ENCODE measurements around the gene C4B.
"Not testable (repeated sequence)": the region's sequence is repeated elsewhere in the genome, so short reads cannot be mapped to it uniquely, and the experiment has no call there.

The C4B gene

DNA sequence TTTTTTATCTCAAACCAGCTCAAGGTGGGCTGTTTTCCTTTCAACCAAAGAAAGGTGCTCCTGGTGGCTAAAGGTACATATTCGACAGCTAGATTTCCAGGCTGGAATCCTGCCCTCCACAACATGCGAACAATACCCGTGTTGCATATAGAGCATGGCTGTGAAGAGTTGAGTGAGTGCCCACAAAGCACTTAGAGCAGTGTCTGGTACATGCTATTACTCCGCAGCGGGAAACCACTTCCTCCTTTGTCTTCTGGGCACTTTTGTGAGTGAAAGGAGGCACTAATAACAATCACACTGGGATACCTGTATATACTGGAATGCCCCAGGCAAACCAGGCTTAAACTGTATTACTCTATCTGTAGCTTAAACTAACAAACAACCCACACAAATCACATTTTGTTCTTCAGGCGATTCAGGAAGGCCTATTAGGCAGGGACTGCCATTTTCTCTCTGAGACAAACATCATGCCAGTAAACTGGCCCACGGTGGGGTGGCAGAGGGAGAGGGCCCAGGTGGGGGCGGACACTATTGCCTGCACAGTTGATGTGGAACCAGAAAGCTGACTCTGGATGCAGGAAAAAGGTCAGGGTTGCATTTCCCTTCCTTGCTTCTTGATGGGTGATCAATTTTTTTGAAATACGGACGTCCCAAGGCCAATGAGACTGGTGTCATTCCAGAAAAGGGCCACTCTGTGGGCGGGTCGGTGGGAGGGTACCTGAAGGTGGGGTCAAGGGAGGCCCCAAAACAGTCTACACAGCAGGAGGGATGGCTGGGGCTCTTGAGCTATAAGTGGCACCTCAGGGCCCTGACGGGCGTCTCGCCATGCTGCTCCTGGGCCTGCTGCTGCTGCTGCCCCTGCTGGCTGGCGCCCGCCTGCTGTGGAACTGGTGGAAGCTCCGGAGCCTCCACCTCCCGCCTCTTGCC lies 23.3 kb downstream of the C4B start, which contains the start of gene CYP21A2:
CYP21A2 (plus strand) TSS at position 818 of the 927 bp plus-strand sequence; CDS start at position 826, 8 bp downstream.
- not testable (repeated sequence) for DNase-seq

DNA sequence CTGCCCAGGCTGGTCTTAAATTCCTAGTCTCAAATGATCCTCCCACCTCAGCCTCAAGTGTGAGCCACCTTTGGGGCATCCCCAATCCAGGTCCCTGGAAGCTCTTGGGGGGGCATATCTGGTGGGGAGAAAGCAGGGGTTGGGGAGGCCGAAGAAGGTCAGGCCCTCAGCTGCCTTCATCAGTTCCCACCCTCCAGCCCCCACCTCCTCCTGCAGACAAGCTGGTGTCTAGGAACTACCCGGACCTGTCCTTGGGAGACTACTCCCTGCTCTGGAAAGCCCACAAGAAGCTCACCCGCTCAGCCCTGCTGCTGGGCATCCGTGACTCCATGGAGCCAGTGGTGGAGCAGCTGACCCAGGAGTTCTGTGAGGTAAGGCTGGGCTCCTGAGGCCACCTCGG lies 24.3 kb downstream of the C4B start:
- not testable (repeated sequence) for DNase-seq

DNA sequence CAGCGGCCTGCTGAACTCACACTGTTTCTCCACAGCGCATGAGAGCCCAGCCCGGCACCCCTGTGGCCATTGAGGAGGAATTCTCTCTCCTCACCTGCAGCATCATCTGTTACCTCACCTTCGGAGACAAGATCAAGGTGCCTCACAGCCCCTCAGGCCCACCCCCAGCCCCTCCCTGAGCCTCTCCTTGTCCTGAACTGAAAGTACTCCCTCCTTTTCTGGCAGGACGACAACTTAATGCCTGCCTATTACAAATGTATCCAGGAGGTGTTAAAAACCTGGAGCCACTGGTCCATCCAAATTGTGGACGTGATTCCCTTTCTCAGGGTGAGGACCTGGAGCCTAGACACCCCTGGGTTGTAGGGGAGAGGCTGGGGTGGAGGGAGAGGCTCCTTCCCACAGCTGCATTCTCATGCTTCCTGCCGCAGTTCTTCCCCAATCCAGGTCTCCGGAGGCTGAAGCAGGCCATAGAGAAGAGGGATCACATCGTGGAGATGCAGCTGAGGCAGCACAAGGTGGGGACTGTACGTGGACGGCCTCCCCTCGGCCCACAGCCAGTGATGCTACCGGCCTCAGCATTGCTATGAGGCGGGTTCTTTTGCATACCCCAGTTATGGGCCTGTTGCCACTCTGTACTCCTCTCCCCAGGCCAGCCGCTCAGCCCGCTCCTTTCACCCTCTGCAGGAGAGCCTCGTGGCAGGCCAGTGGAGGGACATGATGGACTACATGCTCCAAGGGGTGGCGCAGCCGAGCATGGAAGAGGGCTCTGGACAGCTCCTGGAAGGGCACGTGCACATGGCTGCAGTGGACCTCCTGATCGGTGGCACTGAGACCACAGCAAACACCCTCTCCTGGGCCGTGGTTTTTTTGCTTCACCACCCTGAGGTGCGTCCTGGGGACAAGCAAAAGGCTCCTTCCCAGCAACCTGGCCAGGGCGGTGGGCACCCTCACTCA lies 25.0 kb downstream of the C4B start:
- not testable (repeated sequence) for DNase-seq

DNA sequence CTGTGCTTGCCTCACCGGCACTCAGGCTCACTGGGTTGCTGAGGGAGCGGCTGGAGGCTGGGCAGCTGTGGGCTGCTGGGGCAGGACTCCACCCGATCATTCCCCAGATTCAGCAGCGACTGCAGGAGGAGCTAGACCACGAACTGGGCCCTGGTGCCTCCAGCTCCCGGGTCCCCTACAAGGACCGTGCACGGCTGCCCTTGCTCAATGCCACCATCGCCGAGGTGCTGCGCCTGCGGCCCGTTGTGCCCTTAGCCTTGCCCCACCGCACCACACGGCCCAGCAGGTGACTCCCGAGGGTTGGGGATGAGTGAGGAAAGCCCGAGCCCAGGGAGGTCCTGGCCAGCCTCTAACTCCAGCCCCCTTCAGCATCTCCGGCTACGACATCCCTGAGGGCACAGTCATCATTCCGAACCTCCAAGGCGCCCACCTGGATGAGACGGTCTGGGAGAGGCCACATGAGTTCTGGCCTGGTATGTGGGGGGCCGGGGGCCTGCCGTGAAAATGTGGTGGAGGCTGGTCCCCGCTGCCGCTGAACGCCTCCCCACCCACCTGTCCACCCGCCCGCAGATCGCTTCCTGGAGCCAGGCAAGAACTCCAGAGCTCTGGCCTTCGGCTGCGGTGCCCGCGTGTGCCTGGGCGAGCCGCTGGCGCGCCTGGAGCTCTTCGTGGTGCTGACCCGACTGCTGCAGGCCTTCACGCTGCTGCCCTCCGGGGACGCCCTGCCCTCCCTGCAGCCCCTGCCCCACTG lies 25.9 kb downstream of the C4B start:
- not testable (repeated sequence) for DNase-seq

DNA sequence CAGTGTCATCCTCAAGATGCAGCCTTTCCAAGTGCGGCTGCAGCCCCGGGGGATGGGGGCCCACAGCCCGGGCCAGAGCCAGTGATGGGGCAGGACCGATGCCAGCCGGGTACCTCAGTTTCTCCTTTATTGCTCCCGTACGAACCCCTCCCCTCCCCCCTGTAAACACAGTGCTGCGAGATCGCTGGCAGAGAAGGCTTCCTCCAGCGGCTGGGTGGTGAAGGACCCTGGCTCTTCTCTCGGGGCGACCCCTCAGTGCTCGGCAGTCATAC lies 26.4 kb downstream of the C4B start:
- not testable (repeated sequence) for DNase-seq

DNA sequence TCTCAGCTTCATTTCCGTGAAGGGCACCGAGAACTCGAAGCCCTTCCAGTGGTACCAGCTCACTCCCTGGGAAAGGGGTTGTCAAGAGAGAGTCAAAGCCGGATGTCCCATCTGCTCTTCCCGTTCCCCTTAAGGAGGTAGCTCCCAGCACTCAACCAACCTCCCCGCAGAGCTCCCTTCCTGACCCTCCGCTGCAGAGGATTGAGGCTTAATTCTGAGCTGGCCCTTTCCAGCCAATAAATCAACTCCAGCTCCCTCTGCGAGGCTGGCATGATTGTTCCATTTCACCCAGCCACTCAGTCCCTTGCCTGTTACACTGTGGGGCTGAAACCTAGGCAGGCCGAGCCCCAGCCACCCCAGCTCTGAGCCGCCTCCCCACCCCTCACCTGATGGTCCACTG lies 26.8 kb downstream of the C4B start:
- not testable (repeated sequence) for DNase-seq

DNA sequence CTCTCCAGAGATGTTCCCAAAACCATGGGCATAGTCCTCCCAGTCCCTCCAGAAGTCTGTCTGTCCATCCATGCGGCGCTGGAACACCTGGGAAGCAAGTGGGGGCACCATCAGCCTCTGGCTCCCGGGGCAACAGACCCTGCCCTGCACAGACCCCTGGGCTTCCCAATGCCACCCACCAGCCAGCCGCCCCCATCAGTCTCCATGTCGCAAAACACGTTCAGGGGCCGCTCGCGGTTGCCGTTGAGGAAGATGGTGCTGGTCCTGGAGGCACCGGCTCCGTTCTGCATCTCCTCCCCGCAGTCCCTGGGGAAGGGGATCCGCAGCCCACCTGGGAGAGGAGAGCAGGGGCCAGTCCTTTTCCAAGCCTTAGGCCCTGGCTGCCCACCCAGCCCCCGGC lies 27.7 kb downstream of the C4B start:
- not testable (repeated sequence) for DNase-seq

DNA sequence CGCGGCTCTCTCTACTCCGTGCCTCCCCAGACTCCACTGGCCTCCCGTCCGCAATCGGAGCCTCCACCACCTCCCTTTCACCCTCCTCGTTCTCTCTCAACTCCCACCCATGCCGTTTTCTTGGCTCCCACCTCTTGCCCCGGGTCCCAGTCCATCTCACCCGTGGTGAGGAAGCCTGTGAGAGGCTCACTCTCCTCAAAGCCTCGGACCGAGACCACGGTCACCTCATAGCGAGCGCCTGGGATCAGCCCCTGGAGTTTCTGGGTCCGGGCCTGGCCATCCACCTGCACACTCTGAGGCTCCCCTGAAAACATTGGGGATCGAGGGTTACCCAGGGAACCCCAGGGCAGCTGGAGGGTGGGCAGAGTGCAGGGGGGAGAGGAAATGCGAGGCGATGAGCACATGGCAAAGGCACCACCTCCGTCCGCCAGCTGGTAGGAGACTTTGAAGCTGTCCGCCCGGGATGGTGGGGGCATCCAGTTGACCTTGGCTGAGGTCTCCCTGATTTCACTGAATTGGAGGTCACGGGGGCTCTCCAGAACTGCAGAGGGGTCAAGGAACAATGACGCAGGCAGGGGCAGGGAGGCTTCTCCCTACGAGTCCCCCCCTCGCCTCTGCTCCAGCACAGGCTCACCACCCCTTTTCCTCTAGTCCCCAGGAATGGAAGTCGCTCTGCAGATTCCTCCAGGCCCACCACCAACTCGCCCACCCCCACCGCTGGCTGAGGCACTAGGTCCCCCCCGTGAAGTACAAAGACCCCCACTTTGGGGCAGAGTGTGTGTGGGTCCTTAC lies 29.2 kb downstream of the C4B start:
- not testable (repeated sequence) for DNase-seq

DNA sequence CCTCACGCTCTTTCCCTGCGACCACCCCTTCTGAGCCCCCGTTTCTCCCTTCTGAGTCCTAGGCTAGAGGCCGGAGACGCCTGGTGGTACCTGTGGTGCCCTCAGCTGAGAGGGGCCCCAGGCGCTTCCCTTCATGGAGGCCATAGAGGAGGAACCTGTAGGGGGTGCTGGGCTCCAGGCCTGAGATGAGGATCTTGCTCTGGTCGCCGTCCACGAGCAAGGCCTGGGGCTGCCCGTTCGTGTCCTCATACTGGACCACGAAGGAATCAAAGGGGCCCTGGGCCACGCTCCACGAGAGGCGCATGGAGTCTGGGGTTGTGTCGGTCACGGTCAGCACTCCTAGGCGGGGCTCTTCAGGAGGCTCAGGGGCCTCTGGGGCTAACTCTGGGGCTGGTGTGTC lies 30.3 kb downstream of the C4B start:
- not testable (repeated sequence) for DNase-seq

DNA sequence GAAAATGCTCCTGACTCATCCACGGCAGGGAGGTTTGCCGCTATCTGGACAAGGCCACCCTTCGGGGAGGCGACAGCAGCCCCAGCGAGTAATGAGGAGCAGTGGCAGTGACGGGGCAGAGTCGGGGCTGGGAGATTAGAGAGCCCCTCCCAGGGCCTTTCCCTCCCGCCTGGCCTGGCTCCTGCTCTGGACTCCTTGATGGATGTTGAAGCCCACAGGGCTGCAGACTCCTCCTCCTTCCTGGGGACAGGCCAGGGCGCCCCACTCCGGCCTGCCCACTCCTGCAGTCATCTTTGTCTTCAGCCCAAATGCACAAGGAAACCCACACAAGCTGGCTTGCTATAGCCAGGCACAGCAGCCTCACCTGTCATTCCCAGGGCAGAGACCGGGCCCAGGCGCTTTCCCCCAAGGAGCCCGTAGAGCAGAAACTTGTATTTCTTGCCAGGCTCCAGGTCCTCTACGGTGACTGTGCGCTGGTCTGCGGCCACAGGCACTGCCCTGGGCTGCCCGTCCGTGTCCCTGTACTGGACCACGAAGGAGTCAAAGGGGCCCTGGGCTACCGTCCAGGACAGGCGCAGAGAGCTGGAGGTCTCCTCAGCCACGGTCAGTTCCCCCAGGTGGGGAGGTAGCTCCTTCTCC lies 31.3 kb downstream of the C4B start:
- no peak for DNase-seq

DNA sequence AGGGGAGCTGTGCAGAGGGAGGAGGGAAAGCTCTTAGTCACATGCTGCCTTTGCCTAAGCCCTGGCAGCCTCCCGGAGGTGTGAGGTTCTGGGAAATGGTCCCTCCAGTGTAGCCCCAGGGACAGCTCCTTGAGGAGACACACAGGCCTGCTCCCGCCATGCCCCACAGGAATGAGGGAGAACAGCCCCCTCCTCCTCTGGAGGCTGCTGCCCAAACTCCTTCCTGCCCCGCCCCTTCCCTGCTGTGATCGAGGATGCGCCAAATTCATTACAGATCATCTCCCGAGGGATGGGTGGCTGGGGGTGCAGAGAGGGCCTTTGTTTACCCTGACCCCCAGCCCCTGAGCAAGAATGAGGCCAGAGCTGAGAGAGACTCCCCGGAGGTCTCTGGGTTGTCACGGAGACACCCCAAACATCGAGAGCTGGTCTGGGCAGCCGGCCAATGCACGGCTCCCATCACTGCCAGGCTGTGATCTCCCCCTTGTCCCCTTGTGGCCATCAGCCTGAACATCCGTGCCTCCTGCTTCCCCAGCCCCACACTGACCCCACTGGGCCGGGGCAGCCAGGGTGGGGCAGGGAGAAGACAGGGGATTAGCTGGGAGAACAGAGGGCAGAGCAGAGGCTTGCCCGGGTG lies 32.0 kb downstream of the C4B start:
- DNase-seq = no peak

DNA sequence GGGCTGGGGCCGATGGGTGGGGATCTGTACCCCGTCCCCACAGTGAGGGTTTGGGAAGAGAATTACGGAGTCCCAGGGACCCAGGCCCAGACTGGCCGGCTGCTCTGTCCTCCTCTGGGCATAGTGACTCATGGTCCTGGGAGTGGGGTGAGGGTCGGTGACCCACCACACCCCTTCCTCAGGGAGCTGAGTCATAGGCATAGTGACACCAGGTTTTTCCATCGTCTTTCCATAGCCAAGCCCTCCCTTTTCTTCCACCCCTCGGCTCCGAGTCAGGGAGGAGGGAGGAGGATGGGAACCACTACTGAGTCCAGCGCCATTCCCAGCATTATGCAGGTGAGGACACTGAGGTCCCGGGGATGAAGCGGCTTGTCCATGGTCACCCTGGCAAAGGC lies 32.5 kb downstream of the C4B start:
- DNase-seq = no peak

DNA sequence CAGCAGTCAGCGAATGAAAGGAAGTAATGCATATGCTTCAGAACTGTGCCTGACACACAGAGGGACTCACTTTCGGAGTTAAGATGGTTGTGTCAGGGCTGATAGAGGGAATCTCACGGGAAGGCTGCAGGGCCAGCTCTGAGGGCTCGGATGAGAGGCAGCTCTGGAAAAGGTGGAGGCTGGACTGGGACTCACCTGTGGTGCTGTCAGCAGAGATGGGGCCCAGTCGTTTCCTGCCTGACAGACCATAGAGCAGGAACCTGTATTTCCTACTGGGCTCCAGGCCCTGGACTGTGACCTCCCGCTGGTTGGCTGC lies 32.9 kb downstream of the C4B start:
- no peak for DNase-seq

DNA sequence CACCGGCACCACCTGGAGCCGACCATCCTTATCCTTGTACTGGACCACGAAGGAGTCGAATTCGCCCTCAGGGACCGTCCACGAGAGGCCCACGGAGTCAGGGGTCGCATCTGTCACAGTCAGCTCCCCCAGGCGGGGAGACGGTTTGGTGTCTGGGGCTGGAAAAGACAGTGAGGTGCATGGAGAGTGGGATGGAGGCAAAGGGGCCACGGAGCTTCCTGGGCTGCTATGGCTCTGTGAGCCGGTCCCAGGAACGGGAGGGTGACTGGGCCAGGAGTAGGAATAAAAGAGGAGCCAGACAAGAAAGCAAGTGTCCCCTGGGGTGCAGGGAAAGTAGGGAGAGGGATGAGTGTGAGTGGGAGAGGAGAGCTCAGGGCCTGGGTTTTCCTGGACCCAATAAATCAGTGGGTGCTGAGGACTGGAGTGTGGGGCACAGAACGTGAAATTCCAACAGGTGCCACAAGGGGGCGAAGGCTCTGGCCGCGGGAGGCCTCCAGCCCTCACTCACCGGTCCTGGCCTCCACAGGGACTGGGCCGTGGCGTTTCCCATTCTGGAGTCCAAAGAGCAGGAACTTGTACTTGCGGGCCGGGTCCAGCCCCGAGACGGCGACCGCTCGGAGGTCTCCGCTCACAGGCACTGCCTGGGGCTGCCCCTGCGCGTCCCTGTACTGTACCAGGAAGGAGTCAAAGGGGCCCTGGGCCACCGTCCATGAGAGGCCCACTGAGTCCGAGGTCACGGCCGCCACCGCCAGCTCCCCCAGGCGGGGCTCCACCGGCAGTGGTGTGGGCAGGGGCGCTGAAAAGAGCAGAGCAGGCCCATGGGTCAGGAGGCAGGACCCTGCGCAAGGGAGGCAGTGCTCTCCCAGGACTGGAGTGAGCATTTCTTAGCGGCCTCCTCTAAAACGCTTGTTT lies 33.5 kb downstream of the C4B start:
- DNase-seq = peak; percentile 27 to 37

DNA sequence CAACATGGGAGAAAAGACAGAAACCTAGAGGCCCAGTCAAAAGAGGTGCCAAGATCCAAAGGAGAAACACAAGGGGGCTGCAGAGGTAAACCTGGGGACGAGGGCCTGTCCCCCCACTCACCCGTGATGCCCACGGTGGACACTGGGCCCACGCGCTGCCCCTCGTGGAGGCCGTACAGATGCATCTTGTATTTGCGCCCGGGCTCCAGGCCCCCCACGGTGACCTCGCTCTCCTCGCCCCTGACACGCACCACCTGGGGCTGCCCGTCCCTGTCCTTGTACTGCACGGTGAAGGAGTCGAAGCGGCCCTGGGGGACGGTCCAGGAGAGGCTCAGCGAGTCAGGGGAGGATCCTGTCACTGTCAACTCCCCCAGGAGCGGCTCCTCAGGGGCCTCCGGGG lies 34.6 kb downstream of the C4B start:
- DNase-seq = not testable (repeated sequence)

DNA sequence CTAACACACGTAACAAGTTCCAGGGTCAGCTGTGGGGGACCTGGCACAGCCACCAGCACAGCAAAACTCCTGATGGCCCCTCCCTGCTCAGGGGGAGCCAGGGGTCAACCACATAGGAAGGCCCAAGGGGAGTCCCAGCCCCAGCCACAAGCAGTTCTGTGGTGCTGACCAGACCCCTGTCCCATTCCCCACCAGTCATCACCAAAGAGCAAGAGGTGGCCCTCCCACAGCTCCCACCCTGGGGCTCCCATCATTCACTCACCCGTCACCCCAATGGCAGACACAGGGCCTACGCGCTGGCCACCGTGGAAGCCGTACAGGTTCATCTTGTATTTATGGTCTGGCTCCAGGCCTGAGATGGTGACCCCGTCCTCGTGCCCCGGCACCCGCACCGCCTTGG lies 35.1 kb downstream of the C4B start:
- not testable (repeated sequence) for DNase-seq

DNA sequence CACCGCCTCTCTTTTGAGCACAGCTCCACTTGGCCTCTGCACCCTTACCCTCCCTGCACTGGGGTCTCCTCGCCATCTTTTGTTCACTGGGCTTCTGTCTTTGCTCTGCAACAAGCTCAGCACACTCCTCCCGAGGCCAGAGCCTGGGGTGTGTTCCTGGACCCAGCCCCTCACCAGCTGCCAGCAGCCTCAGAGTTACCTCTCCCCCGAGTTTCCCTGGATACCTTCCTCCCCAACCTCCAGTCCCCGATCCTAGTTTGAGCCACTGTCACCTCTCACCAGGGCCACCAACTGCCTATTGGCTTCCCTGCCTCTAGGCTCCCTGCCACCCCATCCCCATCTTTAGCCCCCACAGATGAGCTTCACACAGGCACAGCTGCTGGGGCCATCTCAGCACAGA lies 36.0 kb downstream of the C4B start:
- DNase-seq = no peak

DNA sequence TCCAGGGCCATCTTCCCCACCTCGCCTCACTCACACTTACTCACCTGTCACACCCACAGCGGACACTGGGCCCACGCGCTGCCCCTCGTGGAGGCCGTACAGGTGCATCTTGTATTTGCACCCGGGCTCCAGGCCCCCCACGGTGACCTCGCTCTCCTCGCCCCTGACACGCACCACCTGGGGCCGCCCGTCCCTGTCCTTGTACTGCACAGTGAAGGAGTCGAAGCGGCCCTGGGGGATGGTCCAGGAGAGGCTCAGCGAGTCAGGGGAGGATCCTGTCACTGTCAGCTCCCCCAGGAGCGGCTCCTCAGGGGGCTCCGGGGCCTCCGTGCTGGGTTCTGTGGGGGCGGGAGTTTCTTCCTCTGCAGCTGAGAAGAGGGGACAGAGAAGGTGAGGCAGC lies 38.0 kb downstream of the C4B start:
- DNase-seq = not testable (repeated sequence)

DNA sequence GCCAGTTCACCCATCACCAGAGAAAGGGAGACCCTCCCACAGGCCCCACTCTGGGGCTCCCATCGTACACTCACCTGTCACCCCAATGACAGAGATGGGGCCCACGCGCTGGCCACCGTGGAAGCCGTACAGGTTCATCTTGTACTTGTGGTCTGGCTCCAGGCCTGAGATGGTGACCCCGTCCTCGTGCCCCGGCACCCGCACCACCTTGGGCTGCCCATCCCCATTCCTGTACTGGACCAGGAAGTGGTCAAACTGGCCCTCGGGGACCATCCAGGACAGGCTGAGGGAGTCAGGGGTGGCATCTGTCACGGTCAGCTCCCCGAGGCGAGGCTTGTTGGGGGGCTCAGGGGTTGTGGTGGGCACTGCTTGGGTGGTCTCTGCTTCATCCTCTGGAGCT lies 38.7 kb downstream of the C4B start:
- DNase-seq = not testable (repeated sequence)

DNA sequence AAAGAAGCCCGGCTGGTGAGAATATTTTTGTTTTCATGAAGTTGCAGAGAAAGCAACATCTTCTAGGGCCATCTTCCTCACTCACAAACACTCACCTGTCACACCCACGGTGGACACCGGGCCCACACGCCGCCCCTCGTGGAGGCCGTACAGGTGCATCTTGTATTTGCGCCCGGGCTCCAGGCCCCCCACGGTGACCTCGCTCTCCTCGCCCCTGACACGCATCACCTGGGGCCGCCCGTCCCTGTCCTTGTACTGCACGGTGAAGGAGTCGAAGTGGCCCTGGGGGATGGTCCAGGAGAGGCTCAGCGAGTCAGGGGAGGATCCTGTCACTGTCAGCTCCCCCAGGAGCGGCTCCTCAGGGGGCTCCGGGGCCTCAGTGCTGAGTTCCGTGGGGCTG lies 41.2 kb downstream of the C4B start:
- DNase-seq = not testable (repeated sequence)

Data from bone marrow (tissue), 2 donors.